ENCODE measurements around the gene ZNF718. TPM values are rescaled to one million over a fixed set of nuclear protein-coding genes. Genes with fewer than 3 reads are reported as not detected.
A peak's percentile ranks its signal among the peaks of the same experiment; 100 is the strongest.
"Not testable (repeated sequence)": the region's sequence is repeated elsewhere in the genome, so short reads cannot be mapped to it uniquely, and the experiment has no call there.

ZNF718 gene
- polyA plus RNA-seq (2012; ENCODE audit: insufficient read depth, insufficient read length): not detected

- H3K4me3 ChIP-seq (ENCODE audit: low read length): no peak within 1 kb of the TSS
- no peak for DNase-seq (ENCODE audit: low read depth, low spot score)
Observed at GRCh38 chr4:124275-125081, at the start of gene ZNF718. Gene ZNF718, plus strand, starts transcription at chr4:124501. Its CDS starts 170 bp downstream, at chr4:124671.

DNA sequence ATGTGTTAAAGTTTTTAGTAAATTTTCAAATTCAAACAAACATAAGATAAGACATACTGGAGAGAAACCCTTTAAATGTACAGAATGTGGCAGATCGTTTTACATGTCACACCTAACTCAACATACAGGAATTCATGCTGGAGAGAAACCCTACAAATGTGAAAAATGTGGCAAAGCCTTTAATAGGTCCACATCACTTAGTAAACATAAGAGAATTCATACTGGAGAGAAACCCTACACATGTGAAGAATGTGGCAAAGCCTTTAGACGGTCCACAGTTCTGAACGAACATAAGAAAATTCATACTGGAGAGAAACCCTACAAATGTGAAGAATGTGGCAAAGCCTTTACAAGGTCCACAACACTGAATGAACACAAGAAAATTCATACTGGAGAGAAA is 38.4 kb upstream of the ZNF718 start:
- H3K4me3 ChIP-seq (ENCODE audit: low read length): no peak overlapping the region

DNA sequence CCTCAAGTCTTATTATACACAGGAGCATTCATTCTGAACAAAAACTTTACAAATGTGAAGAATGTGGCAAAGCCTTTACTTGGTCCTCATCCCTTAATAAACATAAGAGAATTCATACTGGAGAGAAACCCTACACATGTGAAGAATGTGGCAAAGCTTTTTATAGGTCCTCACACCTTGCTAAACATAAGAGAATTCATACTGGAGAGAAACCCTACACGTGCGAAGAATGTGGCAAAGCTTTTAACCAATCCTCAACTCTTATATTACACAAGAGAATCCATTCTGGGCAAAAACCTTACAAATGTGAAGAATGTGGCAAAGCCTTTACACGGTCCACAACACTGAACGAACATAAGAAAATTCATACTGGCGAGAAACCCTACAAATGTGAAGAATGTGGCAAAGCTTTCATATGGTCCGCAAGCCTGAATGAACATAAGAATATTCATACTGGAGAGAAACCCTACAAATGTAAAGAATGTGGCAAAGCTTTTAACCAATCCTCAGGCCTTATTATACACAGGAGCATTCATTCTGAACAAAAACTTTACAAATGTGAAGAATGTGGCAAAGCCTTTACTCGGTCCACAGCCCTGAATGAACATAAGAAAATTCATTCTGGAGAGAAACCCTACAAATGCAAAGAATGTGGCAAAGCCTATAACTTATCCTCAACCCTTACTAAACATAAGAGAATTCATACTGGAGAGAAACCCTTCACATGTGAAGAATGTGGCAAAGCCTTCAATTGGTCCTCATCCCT is 37.6 kb upstream of the ZNF718 start:
- not testable (repeated sequence) for DNase-seq (ENCODE audit: low read depth, low spot score); H3K4me3 ChIP-seq (ENCODE audit: low read length)

More for the DNA sequence above, 38.4 kb upstream of the ZNF718 start:
- DNase-seq (ENCODE audit: low read depth, low spot score): no peak

- H3K4me3 ChIP-seq (ENCODE audit: low read length): no peak overlapping the region
- DNase-seq (ENCODE audit: low read depth, low spot score): no peak
Observed at GRCh38 chr4:98386-98785, 25.9 kb upstream of the ZNF718 start.

GRCh38 chr4:99863-100262 is 24.4 kb upstream of the ZNF718 start:
- no peak overlapping the region for H3K4me3 ChIP-seq (ENCODE audit: low read length)
- no peak for DNase-seq (ENCODE audit: low read depth, low spot score)

DNA sequence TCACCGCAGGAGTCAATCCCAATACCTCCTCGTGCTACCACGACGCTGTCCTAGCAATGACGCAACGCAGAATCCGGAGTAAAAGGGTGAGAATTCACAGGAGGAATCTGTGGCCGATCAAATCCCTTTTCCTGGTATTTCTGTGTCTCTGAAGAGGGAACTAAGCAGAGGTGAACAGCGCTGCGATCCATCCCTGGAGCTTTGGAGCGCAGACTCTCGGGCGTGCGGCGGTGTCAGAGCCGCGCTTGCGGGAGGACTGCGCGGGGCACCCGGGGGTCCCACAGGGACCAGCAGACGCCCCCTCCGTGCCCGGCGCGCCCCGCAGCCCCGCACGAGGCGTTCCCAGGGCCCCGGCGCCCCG is 17.2 kb upstream of the ZNF718 start:
- no peak overlapping the region for H3K4me3 ChIP-seq (ENCODE audit: low read length)
- no peak for DNase-seq (ENCODE audit: low read depth, low spot score)

DNA sequence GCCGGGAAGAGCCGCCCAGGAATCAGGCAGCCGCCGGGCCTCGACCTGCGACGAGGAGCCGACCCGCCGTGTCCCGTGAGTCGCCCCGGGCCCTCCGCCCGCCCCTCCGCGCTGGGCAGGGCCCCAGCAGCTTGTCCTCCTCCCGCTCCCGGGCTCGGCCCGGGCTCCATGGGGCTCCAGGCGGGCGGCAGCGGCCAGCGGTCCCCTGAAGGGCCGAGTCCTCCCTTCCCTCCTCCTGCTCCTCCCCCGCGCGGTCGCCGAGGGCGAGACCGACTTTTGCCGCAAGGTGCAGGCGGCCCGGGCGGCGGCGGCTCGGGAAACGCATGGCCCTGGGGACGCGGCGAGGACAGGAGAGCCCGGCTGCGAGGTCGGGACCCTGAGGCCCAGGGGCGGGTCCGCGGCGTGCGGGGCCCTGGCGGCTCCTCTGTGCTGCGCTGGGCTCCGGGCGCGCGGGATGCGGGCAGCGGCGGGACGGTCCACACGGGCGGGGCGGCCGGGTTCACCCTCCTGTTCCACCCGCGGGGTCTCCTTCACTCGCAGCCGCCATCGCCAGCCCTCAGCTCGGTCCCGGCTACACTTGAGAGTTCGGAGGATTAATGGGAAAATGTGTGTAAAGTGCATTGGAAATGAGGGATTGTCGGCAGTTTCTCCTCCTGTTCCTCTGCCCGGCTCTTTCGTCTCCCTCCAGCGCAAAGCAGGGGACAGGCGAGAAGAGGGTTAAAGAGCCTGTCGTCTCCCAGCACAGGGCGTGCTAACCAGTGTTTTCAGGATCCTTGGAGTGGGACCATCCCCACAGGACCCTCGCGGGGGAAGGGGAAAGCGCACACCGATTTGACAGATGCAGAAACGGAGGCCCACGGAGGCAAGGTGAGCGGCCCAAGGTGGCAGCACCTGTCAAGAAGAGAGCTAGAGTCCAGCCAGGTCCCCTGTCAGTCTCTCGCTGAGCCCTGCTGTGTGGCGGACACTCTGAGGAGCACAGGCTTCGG is 16.6 kb upstream of the ZNF718 start:
- no peak overlapping the region for H3K4me3 ChIP-seq (ENCODE audit: low read length)

GRCh38 chr4:112771-113170 is 11.5 kb upstream of the ZNF718 start:
- peak; percentile 29 for DNase-seq (ENCODE audit: low read depth, low spot score)
- H3K4me3 ChIP-seq (ENCODE audit: low read length): no peak overlapping the region

More for the DNA sequence above, 16.6 kb upstream of the ZNF718 start:
- DNase-seq (ENCODE audit: low read depth, low spot score): no peak

GRCh38 chr4:113732-114131 is 10.6 kb upstream of the ZNF718 start:
- H3K4me3 ChIP-seq (ENCODE audit: low read length): no peak overlapping the region
- peak; percentile 28 for DNase-seq (ENCODE audit: low read depth, low spot score)

- H3K4me3 ChIP-seq (ENCODE audit: low read length): no peak overlapping the region
- no peak for DNase-seq (ENCODE audit: low read depth, low spot score)
Observed at GRCh38 chr4:114149-114548, 10.2 kb upstream of the ZNF718 start.

- no peak overlapping the region for H3K4me3 ChIP-seq (ENCODE audit: low read length)
- DNase-seq (ENCODE audit: low read depth, low spot score): peak; percentile 26
Observed at GRCh38 chr4:116499-116898, 7.8 kb upstream of the ZNF718 start.

- no peak for DNase-seq (ENCODE audit: low read depth, low spot score)
- no peak overlapping the region for H3K4me3 ChIP-seq (ENCODE audit: low read length)
Observed at GRCh38 chr4:120616-121015, 3.7 kb upstream of the ZNF718 start.

GRCh38 chr4:121408-122084 is 2.8 kb upstream of the ZNF718 start:
- H3K4me3 ChIP-seq (ENCODE audit: low read length): no peak overlapping the region
- DNase-seq (ENCODE audit: low read depth, low spot score): peak; percentile 79

- not testable (repeated sequence) for DNase-seq (ENCODE audit: low read depth, low spot score); H3K4me3 ChIP-seq (ENCODE audit: low read length)
Observed at GRCh38 chr4:123922-124274, 403 bp upstream of the ZNF718 start.

GRCh38 chr4:125091-125771 is 930 bp downstream of the ZNF718 start:
- no peak overlapping the region for H3K4me3 ChIP-seq (ENCODE audit: low read length)
- no peak for DNase-seq (ENCODE audit: low read depth, low spot score)

DNA sequence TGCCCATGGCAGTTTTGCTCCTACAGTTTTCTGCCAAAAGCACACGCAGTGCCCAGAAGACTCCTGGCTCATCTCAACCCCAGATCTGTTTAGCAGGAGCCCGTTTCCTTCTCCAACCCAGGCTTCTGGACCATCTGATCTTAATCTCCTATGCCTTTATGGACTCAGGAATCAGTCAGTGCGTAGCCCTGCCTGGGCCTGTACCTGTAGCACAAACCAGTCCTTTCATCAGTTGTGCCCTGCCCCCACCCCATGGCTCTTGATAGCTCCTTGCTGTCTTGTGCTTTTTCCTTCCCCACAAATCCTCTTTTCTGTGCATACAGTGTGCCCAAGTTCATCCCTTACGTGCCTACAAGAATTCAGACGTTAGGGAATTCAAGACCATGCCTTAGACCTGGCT is 1.5 kb downstream of the ZNF718 start:
- DNase-seq (ENCODE audit: low read depth, low spot score): no peak
- H3K4me3 ChIP-seq (ENCODE audit: low read length): no peak overlapping the region

- no peak overlapping the region for H3K4me3 ChIP-seq (ENCODE audit: low read length)
- no peak for DNase-seq (ENCODE audit: low read depth, low spot score)
Observed at GRCh38 chr4:132483-132882, 8.2 kb downstream of the ZNF718 start.

GRCh38 chr4:138935-139334 is 14.6 kb downstream of the ZNF718 start:
- no peak for DNase-seq (ENCODE audit: low read depth, low spot score)
- no peak overlapping the region for H3K4me3 ChIP-seq (ENCODE audit: low read length)

Data from Jurkat, Clone E6-1 (cell line).